ENCODE results near the gene DDX5. TPM values are rescaled to one million over a fixed set of nuclear protein-coding genes. Genes with fewer than 3 reads are reported as not detected.

Gene DDX5
- polyA plus RNA-seq, 1 of the 3 experiments (the other 2 are of a cell fraction) = 1,642 TPM

DNA sequence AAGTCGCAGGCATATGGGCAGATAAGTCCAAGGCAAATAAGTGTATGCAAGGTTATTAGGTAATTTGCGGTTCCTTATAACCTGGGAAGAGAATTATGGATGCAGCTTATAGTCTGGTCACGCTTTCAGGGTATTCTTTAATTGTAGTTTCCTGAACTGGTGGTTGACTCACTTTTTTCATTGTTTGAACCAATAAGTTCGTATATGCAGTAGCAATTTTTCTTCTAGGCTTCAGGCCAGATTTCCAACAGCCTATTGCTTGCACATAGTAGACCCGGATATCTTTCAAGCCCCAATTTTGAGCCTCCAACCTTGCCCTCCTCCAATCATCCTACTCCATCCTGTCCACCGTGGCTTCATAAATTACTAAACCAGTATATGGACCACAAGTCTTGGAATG, 13.5 kb upstream of the DDX5 start (continued):
- TF ChIP-seq RAD21 (IDR thresholded peaks at IDR 0.05; ENCODE audit: low read length) (no peak), EZH2phosphoT487 (IDR thresholded peaks at IDR 0.05; ENCODE audit: borderline replicate concordance, low read depth) (no peak), NRF1 (IDR thresholded peaks at IDR 0.05; ENCODE audit: low read depth, low read length) (no peak), GATA2 (CRISPR knock-in tag; IDR thresholded peaks at IDR 0.05) (no peak), SMC3 (IDR thresholded peaks at IDR 0.05; ENCODE audit: low read depth, low read length) (no peak), RFX5 (IDR thresholded peaks at IDR 0.05; ENCODE audit: low read length) (no peak), EP300 (IDR thresholded peaks at IDR 0.05; ENCODE audit: borderline replicate concordance in 1 of 2, low read depth in 1 of 2, low read length in 1 of 2) (no peak), MEF2A (IDR thresholded peaks at IDR 0.05; ENCODE audit: borderline replicate concordance, low read depth) (no peak), JUND (IDR thresholded peaks at IDR 0.05) (no peak)
- TF ChIP-seq, protein P1, sequence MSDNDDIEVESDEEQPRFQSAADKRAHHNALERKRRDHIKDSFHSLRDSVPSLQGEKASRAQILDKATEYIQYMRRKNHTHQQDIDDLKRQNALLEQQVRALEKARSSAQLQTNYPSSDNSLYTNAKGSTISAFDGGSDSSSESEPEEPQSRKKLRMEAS (IDR thresholded peaks at IDR 0.05; ENCODE audit: low read depth) = no peak
- TF ChIP-seq, protein P2, sequence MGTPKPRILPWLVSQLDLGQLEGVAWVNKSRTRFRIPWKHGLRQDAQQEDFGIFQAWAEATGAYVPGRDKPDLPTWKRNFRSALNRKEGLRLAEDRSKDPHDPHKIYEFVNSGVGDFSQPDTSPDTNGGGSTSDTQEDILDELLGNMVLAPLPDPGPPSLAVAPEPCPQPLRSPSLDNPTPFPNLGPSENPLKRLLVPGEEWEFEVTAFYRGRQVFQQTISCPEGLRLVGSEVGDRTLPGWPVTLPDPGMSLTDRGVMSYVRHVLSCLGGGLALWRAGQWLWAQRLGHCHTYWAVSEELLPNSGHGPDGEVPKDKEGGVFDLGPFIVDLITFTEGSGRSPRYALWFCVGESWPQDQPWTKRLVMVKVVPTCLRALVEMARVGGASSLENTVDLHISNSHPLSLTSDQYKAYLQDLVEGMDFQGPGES (IDR thresholded peaks at IDR 0.05; ENCODE audit: low read depth, low read length) = no peak

DNA sequence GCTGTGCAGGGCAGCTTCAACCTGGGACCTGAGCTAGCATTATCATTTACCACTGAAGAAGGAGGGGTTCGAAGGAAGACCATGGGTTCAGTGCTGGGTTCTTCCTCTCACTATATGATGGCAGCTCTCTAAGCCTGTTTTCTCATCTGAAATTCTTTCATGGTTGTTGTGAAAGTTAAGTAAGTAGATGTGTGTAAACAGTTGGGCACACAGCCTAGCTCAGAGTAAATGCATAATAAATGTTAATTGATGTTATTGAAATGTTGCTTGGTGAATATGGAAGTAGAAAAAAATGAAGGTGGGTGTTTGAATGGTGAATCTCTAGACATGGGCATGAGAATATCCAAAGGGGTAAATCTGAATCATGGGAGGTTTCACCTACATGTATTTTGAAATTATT, 9.7 kb upstream of the DDX5 start:
- Histone ChIP-seq H3F3A (replicated peaks; ENCODE audit: insufficient read depth) (peaks cover 9% of the 10 kb centered on the region), H3K9me3 (no peaks in the 10 kb centered on the region), H3K4me1 (ENCODE audit: control insufficient read depth in 1 of 2, insufficient read depth in 2 of 2, low read depth in 1 of 2, low read length in 1 of 2) (no peaks in the 10 kb centered on the region; a peak in 1 of 4 replicates), H3K9ac (no peak overlapping the region), H3K27ac (ENCODE audit: low read depth in 2 of 2, low read length in 1 of 2) (no peak overlapping the region), H3K4me3 (ENCODE audit: low read depth in 2 of 2, low read length in 1 of 2) (no peak overlapping the region), H3K27me3 (ENCODE audit: insufficient read depth) (no peaks in the 10 kb centered on the region), H2AFZ (ENCODE audit: low read depth) (no peak overlapping the region), H3K36me3 (replicated peaks in 1 of 2; ENCODE audit: control insufficient read depth in 1 of 2, insufficient read depth in 2 of 2, low read length in 1 of 2) (peaks cover 89 to 96% of the 10 kb centered on the region in 2 experiments), H3K4me2 (no peak overlapping the region), H3K9me2 (no peaks in the 10 kb centered on the region), H4K20me1 (ENCODE audit: insufficient read depth) (peaks cover 4% of the 10 kb centered on the region), H3K79me2 (ENCODE audit: insufficient read depth) (peaks cover 63% of the 10 kb centered on the region)
- WGBS (ENCODE audit: low lambda C conversion rate) = 87% methylated on average over 1 of the region's 1 CpG
- ChIA-PET CTCF (interaction anchor here (1.2 to 1.7 kb wide), 5 partner anchors 9 to 96 kb away, joined by 3 to 10 read pairs (median 7); partner anchors contain the start of gene CEP95), POLR2A (interaction anchor here (0.6 to 2.4 kb wide), 3 partner anchors 10 to 121 kb away, joined by 4 to 18 read pairs (median 5); partner anchors contain the start of genes CEP95, DDX5 and POLG2)
- no peak for TF ChIP-seq RFX5 (IDR thresholded peaks at IDR 0.05; ENCODE audit: low read length)
- no peak for TF ChIP-seq EZH2phosphoT487 (IDR thresholded peaks at IDR 0.05; ENCODE audit: borderline replicate concordance, low read depth)
- TF ChIP-seq, protein P2 (IDR thresholded peaks at IDR 0.05; ENCODE audit: low read depth, low read length) = no peak
- no peak for TF ChIP-seq FOXM1 (IDR thresholded peaks at IDR 0.05; ENCODE audit: low read depth)
- TF ChIP-seq TEAD4 (IDR thresholded peaks at IDR 0.05; ENCODE audit: borderline replicate concordance, insufficient read depth) = no peak
- TF ChIP-seq TAF1 (IDR thresholded peaks at IDR 0.05; ENCODE audit: borderline replicate concordance, low read depth, low read length) = no peak
- TF ChIP-seq, protein P3, sequence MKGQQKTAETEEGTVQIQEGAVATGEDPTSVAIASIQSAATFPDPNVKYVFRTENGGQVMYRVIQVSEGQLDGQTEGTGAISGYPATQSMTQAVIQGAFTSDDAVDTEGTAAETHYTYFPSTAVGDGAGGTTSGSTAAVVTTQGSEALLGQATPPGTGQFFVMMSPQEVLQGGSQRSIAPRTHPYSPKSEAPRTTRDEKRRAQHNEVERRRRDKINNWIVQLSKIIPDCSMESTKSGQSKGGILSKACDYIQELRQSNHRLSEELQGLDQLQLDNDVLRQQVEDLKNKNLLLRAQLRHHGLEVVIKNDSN (IDR thresholded peaks at IDR 0.05; ENCODE audit: borderline replicate concordance, low read depth) = no peak
- DNase-seq = no peak
